Spleen (tissue), 11 donors: ENCODE results near the gene AQP5. TPM values are rescaled to one million over a fixed set of nuclear protein-coding genes. Genes with fewer than 3 reads are reported as not detected.

Source experiments
- DNase-seq: peaks from one replicate; pipeline ENCODE4 v3.0.0-alpha.2; 2020
- H3K27ac ChIP-seq, 8 donors: fragments of 200-600 bp; sonication (generic) in 7 of 8; 1 replicate in 4 of 8; 2 replicates in 4 of 8; pipeline versions ENCODE4 v1.5.0 to v1.8.0; 2016 to 2021; ENCODE audit warnings: inconsistent platforms in 4 of 8, mild to moderate bottlenecking in 4 of 8, moderate library complexity in 1 of 8
- H3K27me3 ChIP-seq, 7 donors: fragments of 200-600 bp; sonication (generic) in 6 of 7; replicated peaks in 1 of 7; 1 replicate in 4 of 7; 2 replicates in 3 of 7; pipeline versions ENCODE4 v1.5.0 to v1.8.0; 2016 to 2021; ENCODE audit warnings: inconsistent platforms in 3 of 7, mild to moderate bottlenecking in 1 of 7
- H3K36me3 ChIP-seq, 6 donors: fragments of 200-600 bp; sonication (generic) in 5 of 6; 1 replicate in 4 of 6; 2 replicates in 2 of 6; pipeline versions ENCODE4 v1.5.0 to v1.8.0; 2016 to 2021; ENCODE audit warnings: inconsistent platforms in 2 of 6
- H3K4me1 ChIP-seq, 6 donors: fragments of 200-600 bp; sonication (generic) in 5 of 6; 1 replicate in 3 of 6; 2 replicates in 3 of 6; pipeline versions ENCODE4 v1.5.0 to v1.8.0; 2016 to 2021; ENCODE audit warnings: inconsistent platforms in 3 of 6
- H3K4me3 ChIP-seq, 8 donors: fragments of 200-600 bp; sonication (generic) in 7 of 8; 1 replicate in 4 of 8; 2 replicates in 4 of 8; pipeline versions ENCODE4 v1.5.0 to v1.8.0; 2016 to 2021; ENCODE audit warnings: inconsistent platforms in 4 of 8, mild to moderate bottlenecking in 4 of 8, moderate library complexity in 2 of 8
- H3K9me3 ChIP-seq, 8 donors: fragments of 200-600 bp; sonication (generic) in 7 of 8; 1 replicate in 4 of 8; 2 replicates in 4 of 8; pipeline versions ENCODE4 v1.5.0 to v1.8.0; 2016 to 2021; ENCODE audit warnings: inconsistent platforms in 4 of 8
- CTCF ChIP-seq, 11 experiments: fragments of 200-600 bp in 7 of 11; fragments of 450-650 bp in 4 of 11; sonication (generic) in 4 of 11; IDR thresholded peaks in 8 of 11; conservative IDR thresholded peaks in 3 of 11; 1 replicate in 7 of 11; 2 replicates in 4 of 11; pipeline versions ENCODE4 v1.4.0 to v1.8.0; 2016 to 2021; ENCODE audit warnings: antibody characterized with exemption in 11 of 11, inconsistent platforms in 4 of 11, mild to moderate bottlenecking in 1 of 11
- POLR2A ChIP-seq, 3 donors: fragments of 450-650 bp; IDR thresholded peaks; one replicate each; pipeline ENCODE4 v1.5.1; 2017; ENCODE audit warnings: antibody characterized with exemption in 3 of 3, mild to moderate bottlenecking in 1 of 3
- POLR2AphosphoS5 ChIP-seq, 3 donors: sonication (generic); formaldehyde crosslinking; IDR thresholded peaks; one replicate each; pipeline ENCODE4 v1.5.1; 2017; ENCODE audit warnings: antibody characterized with exemption in 3 of 3
- WGBS, 5 donors: extraction: QIAGEN DNeasy Blood & Tissue Kit in 3 of 5; methylation state at CpG; one replicate each; pipeline versions ENCODE4 v1.1.5 to v1.1.7; 2013 to 2018; 5-methylcytosine and 5-hydroxymethylcytosine counted together
- intact Hi-C: fragments of 100-400 bp; cut with DNase I; formaldehyde crosslinking; loops from one replicate; pipeline ENCODE4 v1.15.0; 2023; ENCODE audit warnings: low total_unique reads
- polyA plus RNA-seq, 3 donors: library from polyadenylated mRNA; stranded (reverse); fragments of 200-250 nt; gene quantifications; one replicate each; pipeline ENCODE4 v1.2.1, GENCODE V29; 2013
- total RNA-seq, 7 donors: library from RNA; depleted of rRNA in 3 of 7; stranded (reverse); fragments of >200 nt in 3 of 7; fragmentation: NEBNext Ultra II Directional in 4 of 7; extraction: Animal tissue kit (Norgen Biotek cat#: 25700) in 4 of 7; gene quantifications; one replicate each; pipeline versions ENCODE4 v1.1.0 to v1.2.1, GENCODE V29; 2016 to 2021
- donor health status: healthy with polysubstance abuse.
- donor health status: DM: no; HTN: no; CAD: no; lungs with moderate emphysema.
- donor health status: DM: no; HTN: no; CAD: no.
- donor health status: Bipolar disorder and iron deficiency.
- donor health status: healthy.
- donor health status: DM: no; HTN: no; CAD: no.
- donor health status: DM: yes; HTN: yes; CAD: no.

AQP5 gene
- total and polyA plus RNA-seq, 10 donors: 0.05 to 0.46 (median 0.30) TPM; not detected in 5

GRCh38 chr12:49980501-49981349 is 19.1 kb downstream of the AQP5 start:
- Histone ChIP-seq H3K9me3 (no peaks in the 10 kb centered on the region), H3K4me3 (no peak overlapping the region), H3K27ac (no peak overlapping the region), H3K36me3 (no peaks in the 10 kb centered on the region), H3K27me3 (no peaks in the 10 kb centered on the region), H3K4me1 (peaks cover 0 to 26% (median 3%) of the 10 kb centered on the region in 6 donors)
- TF ChIP-seq POLR2A (IDR thresholded peaks at IDR 0.05): no peak
- TF ChIP-seq CTCF (IDR thresholded peaks at IDR 0.05 in 8 of 11, conservative IDR thresholded peaks at IDR 0.05 in 3 of 11): no peak
- TF ChIP-seq POLR2AphosphoS5 (IDR thresholded peaks at IDR 0.05): no peak
- 90 to 95% (median 92%) methylated on average over 10 of the region's 10 CpGs for WGBS, 5 donors
- DNase-seq: no peak
- intact Hi-C loops: no loop called here

GRCh38 chr12:49982246-49983087 is 20.8 kb downstream of the AQP5 start:
- Histone ChIP-seq H3K9me3 (no peaks in the 10 kb centered on the region), H3K36me3 (no peaks in the 10 kb centered on the region), H3K27ac (peak overlapping the region in 1 of 8 donors; percentile 16), H3K4me3 (no peak overlapping the region), H3K4me1 (peaks cover 0 to 32% (median 3%) of the 10 kb centered on the region in 6 donors), H3K27me3 (no peaks in the 10 kb centered on the region)
- DNase-seq: no peak
- WGBS, 5 donors: 80 to 89% (median 86%) methylated on average over 7 of the region's 7 CpGs
- no peak for TF ChIP-seq CTCF (IDR thresholded peaks at IDR 0.05 in 8 of 11, conservative IDR thresholded peaks at IDR 0.05 in 3 of 11)
- TF ChIP-seq POLR2AphosphoS5 (IDR thresholded peaks at IDR 0.05): no peak
- no peak for TF ChIP-seq POLR2A (IDR thresholded peaks at IDR 0.05)
- intact Hi-C loops: no loop called here

GRCh38 chr12:49983892-49984291 is 22.2 kb downstream of the AQP5 start:
- no peaks in the 10 kb centered on the region for H3K27me3 ChIP-seq
- intact Hi-C loops: no loop called here
- H3K9me3 ChIP-seq: no peaks in the 10 kb centered on the region
- no peaks in the 10 kb centered on the region for H3K36me3 ChIP-seq
- DNase-seq: no peak
- no peak overlapping the region for H3K4me3 ChIP-seq
- no peak for TF ChIP-seq POLR2AphosphoS5 (IDR thresholded peaks at IDR 0.05)
- TF ChIP-seq CTCF (IDR thresholded peaks at IDR 0.05 in 8 of 11, conservative IDR thresholded peaks at IDR 0.05 in 3 of 11): no peak
- TF ChIP-seq POLR2A (IDR thresholded peaks at IDR 0.05): no peak
- H3K27ac ChIP-seq: no peak overlapping the region
- WGBS, 5 donors: 10 to 19% (median 15%) methylated on average over 8 of the region's 8 CpGs
- H3K4me1 ChIP-seq: peaks cover 0 to 39% (median 3%) of the 10 kb centered on the region in 6 donors
